T-helper 22 cell (primary cell): ENCODE results near the gene PDE4B.

Source experiments
- DNase-seq: peaks from one replicate; pipeline ENCODE4 v3.0.0-alpha.2; 2020; ENCODE audit warnings: low read depth

Gene PDE4B

GRCh38 chr1:66286307-66286706 lies 493.6 kb downstream of the PDE4B start:
- no peak for DNase-seq

- DNase-seq: no peak
These were observed 495.4 kb downstream of the PDE4B start for GRCh38 chr1:66288048-66288447.

DNA sequence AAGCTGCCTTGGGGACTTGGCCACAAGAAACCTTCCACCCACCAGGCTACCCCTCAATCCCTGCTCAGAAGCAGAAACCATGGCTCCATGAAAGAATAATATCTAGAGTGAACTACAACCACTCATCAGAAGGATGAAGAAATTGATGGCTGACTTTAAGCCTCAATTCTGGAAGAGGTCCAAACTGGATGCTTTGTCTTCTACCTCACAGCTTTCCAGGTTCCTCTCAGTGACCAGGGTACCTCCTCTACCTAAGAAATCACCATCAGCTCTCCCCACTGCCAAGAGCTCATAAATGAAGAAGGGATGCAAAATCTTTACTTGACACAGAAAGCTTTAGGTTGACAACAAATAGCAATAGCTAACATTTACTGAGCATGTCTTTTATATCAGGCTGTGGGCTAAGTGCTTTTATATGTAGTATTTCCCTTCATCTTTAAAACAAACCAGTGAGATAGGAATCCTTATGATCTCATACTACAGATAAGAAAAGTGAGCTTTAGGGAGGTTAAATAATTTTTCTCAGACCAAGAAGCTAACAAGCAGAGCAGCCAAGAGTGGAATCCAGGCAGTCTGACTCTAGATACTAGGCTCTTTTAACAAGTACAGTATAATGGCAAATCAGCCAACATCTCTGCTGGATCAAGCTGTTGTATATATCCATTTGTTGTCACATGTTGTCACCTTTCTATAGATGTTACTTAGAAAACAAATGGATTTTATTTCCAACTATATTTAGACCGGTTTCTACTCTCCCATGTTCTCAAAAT lies 498.3 kb downstream of the PDE4B start:
- no peak for DNase-seq

GRCh38 chr1:66291531-66291864 lies 498.8 kb downstream of the PDE4B start:
- no peak for DNase-seq

DNA sequence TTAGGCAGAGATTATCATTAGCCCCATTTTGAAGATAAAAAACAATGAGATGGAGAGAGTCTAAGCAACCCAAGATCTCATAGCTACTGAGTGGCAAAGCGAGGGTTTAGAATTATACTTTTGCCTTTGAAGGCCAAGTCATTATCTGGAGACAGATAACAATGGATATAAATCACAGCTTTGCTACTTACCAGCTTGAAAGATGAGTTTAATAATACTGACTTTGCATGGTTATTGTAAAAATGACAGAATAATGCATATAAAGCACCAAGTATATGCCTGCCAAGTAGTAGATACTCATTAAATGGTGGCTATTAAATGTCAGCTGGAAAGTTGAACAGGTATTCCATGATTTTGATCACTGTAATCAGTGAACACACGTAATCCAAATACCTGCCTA lies 499.6 kb downstream of the PDE4B start:
- DNase-seq: no peak

DNA sequence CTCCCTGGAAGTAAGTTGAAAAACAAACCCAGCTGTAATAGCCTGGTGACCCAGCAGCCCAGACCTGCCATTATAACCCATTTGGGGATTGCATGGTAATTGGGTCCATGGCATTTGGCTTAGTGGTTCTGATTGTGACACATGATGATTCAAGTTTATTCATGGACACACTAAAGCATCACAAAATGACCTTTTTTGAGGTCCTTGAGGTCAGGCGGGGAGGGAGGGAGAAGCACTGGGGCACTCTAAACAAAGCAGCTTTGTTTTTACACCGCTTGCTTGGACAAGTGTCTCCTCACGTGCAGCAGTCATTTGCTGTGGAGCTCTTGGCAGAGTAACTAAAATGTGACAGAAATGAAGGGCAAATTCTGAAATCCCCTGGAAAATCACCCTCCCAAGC lies 500.2 kb downstream of the PDE4B start:
- no peak for DNase-seq

DNA sequence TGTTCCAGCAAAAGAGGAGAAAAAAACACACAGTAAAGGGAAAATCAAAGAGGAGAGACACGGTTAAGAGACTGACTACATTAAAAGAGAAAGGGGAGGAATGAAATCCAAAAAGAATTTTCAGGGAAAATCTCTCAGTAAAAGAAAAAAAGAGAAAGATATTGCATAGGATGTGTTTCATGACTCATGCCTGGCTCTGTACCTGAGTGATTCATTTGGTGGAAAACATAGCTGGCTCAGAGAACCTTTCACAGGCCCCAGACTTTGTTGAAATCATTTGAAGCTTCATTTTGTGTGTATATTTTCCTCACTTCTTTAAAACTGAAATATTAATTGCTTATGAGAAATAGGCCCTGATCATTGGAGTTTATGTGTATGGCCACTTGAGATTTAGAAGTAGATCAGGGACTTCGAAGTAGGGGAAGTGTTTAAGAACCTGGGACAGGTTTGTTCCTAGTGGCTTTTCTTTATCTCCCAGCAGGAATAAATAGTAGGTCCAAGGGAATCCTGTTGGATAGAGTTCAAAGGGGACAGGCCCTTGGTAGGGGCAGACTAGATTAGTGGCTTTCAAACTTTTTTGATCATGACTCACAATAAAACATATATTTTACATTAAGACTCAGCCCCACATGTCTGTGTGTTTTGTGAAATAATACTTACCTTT lies 502.1 kb downstream of the PDE4B start:
- no peak for DNase-seq

DNA sequence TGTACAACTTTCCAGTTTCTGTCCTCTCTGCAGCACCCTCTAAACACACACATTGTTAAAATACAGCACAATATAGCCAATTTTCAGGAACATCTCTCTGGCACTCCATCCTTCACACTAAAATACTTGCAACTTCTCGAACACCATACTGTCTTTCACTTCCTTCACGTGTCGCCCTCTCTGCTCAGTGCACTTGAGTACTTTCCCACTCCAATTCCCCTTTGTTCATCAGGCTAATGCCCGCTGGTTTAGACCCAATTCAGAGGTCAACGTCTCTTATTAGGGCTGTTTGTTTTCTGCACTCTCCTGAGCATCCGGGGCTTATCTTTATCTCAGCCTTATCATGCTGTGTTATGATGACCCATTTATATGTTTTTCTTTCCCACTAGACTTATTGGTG lies 503.1 kb downstream of the PDE4B start:
- DNase-seq: no peak

- no peak for DNase-seq
These were observed 503.7 kb downstream of the PDE4B start for GRCh38 chr1:66296370-66296769.

DNA sequence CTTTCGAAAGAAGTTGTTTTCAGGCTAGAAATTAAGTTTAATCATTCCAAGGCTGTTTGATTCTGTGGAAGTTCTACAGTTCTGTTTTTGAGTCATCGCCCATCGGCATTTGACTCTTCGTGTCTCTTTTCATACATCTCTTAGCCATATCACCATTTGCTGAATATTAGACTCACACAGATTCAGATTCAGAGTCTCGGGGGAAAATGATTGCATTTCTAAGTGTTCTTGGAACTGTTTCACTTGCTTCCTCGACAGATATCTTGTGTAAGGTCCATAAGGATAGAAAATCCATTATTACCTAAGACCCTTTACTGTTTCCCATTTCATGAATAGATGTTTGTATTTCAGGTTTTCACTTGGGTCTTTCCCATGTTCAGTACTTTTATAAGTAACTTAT lies 504.3 kb downstream of the PDE4B start:
- DNase-seq: no peak

GRCh38 chr1:66298464-66298863 lies 505.8 kb downstream of the PDE4B start:
- no peak for DNase-seq

- no peak for DNase-seq
These were observed 507.7 kb downstream of the PDE4B start for GRCh38 chr1:66300280-66300971.

DNA sequence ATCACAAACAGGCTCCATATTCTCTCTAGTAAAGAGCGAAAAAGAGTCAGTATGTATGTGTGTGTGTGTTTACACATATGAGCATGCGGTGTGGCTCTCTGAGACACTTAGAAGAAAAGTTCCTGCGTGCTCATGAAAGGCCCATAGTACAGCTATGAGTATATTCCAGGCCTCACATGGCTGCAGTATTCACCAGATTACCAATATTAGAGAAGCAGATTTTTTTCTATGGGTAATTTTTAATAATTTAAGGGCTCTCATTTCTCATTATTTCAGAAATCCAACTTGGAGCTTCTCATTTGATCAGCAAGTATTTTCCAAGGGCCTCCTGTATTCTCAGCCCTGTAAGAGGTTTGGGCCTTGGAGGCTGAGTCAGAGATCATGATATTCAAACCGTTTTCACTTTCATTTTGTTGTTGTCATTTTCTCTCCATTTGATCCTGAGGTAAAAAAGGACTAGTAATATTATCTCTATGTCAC lies 508.3 kb downstream of the PDE4B start:
- DNase-seq: no peak

- no peak for DNase-seq
These were observed 509.6 kb downstream of the PDE4B start for GRCh38 chr1:66302184-66302742.

GRCh38 chr1:66302815-66303214 lies 510.1 kb downstream of the PDE4B start:
- DNase-seq: no peak

- no peak for DNase-seq
These were observed 511.0 kb downstream of the PDE4B start for GRCh38 chr1:66303646-66304045.

DNA sequence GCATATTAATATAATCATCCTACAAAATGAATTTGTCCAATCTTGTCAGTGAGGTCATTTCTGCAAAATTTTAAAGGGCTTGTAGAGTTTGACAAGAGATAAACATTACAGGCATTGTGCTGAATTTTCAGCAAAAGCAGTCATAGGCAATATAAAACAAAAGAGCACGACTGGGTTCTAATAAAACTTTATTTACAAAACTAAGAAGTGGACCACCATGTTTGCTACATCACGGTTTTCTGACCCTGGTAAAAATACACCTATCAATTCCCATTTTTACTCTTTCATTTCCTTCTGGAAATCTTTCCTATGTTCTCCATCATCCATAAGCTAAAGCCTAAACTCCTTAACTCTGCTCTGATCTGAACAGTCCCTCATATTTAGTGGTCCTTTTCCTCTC lies 511.4 kb downstream of the PDE4B start:
- no peak for DNase-seq

DNA sequence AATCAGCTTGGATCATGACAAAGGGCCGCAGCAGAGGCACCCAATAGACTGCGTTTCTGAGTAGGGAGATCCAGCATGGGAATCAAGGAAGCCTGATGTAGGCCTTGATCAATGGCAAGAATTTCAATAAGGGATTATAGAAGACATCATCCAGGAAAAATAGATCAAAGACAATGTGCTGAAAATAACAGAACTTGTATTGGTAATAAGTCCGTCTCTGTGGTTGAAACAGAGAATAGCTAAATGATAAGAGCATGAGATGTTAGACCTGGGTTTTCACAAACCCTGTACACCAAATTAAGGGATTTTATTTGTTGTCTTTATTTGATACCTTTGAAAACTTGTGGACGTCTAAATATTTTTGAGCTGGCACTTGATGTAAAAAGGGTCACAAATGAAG lies 513.2 kb downstream of the PDE4B start:
- DNase-seq: no peak

GRCh38 chr1:66309006-66309741 lies 516.5 kb downstream of the PDE4B start:
- no peak for DNase-seq

DNA sequence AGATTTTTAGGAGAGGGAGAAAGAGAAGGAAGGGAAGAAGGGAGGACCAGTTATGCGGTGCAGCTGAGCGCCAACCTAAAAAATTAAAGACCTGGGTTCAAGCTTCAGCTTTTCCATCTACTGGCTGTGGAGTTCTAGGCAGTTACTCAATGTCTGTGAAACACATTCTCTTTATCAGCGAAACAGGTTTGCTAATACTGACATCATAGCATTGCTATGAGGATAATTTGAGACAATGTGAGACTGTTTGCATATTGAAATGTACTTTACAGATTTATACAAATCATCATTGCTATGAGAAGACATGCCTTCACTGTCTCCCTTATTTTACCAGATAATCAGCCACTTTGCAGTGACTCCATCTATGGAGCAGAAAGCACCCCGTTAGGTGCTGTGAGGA lies 518.4 kb downstream of the PDE4B start:
- no peak for DNase-seq

DNA sequence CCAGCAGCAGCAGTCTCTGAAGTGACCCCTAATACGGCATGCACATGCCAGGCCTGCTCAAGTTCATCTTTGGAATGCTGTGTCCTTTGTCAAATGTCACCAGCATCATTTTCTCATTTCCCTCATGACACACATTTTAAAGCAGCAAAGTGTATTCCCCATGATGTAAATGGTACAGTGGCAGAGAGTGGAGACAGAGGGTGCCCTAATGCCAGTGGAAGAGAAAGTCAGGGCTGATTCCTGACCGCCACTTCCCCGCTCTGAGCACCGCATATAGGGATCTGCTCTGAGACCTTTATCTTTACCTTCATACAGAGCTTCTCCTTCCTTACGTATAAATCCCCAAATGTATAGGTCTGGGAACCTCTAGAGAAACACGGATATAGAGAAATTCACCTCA lies 518.9 kb downstream of the PDE4B start:
- no peak for DNase-seq

DNA sequence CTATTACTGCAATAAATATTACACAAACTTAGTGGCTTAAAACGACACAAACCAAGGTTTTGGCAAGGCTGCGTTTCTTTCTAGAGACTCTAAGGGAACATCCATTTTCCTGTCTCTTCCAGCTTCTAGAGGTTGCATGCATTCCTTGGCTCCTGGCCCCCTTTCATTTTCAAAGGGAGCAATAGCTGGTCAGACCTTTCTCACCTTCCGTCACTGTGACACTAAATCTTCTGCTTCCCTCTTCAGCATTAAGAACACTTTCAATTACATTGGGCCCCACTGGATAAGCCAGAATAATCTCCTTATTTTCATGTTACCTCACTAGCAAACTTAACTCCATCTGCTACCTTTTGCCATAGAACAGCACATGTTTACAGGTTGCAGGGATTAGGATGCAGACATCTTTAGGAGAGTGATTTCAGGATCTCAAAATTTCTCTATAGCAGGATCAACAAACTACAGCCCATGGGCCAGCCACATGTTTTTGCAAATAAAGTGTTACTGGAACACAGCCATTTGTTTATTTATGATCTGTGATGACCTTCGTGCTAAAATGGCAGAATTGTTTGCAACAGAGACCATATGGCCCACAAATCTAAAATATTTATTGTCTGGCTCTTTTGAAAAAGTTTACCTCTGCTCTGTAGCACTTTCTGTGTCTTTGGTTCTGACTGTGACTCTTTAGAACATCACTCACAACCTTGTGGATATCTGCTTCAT lies 519.7 kb downstream of the PDE4B start:
- no peak for DNase-seq
